HG02840 (cell line): ENCODE results near the gene ASPHD2.

Experiments
- ATAC-seq: cut with Tn5 transposase; IDR thresholded peaks from one replicate; pipeline ENCODE4 v1.9.1; 2021; ENCODE audit warnings: mild to moderate bottlenecking, moderate library complexity, moderate number of reproducible peaks; ENCODE audit not compliant: unreplicated experiment, low FRiP score

ASPHD2 gene

DNA sequence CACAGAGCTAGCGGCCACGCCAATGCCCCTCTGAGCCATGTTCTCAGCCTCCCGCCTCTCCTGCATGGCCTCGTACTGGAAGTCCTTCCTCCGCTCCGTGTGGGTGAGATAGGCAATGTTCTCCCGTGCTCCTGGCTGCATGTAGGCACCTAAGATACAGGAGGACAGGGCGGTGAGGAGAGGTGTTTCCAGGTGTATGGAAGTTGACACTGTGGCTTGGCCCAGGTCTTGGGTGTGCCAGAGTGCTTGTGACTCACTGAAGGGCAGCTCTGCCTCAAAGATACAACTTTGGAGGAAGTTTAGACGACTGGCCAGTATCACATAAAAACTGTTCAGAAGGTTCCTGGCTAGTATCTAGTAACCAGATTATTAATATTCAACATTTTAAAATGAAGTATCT, 63.2 kb downstream of the ASPHD2 start:
- no peak for ATAC-seq

DNA sequence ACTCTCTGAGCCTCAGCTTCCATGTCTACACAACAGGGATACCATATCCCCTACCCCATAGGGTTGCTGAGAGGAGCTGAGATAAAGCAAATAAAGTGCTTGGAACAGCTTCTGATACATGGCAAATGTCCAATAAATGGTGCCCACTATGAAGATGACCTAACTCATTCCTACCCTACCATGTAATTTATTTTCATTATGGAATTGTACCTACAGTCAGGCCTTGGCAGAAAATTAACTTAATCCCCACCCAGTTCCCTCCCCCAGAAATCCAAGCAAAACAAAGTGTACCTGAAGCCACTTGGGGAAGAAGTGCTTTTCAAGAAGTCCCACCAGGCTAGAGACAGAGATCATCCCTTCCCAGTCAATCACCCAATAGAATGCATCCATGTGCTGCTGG, 65.4 kb downstream of the ASPHD2 start:
- no peak for ATAC-seq
